HG02973 (cell line): Measurements from ENCODE around the gene LSP1.
"Not testable (repeated sequence)": the region's sequence is repeated elsewhere in the genome, so short reads cannot be mapped to it uniquely, and the experiment has no call there.

ENCODE experiments used
- ATAC-seq: cut with Tn5 transposase; IDR thresholded peaks from one replicate; pipeline ENCODE4 v1.9.1; 2021; ENCODE audit warnings: moderate library complexity; ENCODE audit not compliant: unreplicated experiment

The LSP1 gene

DNA sequence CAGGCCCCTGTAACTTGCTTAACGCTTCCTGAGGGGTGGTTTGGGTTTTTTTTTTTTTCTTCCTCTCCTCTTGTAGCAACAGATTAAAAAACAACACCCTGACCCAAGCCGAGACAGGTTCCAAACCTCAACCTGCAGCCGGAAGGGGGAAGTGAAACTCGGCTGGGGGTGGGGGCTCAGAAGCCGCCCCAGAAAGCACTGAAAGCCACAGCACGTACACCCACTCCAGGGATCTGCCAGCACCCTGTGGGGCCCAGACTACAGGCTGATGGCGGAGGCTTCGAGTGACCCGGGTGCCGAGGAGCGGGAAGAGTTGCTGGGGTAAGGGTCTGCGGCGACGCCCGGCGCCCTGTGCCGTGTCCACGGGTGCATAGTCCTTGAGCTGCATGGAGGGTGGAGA is at the start of gene LSP1:
TSS of gene LSP1 (plus strand) at position 208 of the 400 bp plus-strand sequence. CDS start at position 269, 61 bp downstream.
- peak; percentile 32 for ATAC-seq

DNA sequence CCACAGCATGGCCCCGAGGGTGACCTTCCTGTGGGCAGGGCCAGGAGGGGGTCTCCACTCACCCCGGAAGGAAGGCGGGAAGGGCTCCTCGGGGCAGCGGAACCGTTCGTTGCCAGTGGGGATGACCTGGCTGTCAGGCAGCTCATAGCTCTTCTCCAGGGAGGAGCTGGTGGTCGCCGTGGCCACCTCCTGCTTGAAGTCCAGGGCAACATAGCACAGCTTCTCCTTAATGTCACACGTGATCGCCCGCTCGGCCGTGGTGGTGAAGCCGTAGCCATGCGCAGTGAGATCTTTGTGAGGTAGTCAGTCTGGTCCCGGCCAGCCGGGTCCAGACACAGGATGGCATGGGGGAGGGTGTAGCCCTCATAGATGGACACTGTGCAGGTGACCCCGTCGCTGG is 49.6 kb upstream of the LSP1 start:
- no peak for ATAC-seq

DNA sequence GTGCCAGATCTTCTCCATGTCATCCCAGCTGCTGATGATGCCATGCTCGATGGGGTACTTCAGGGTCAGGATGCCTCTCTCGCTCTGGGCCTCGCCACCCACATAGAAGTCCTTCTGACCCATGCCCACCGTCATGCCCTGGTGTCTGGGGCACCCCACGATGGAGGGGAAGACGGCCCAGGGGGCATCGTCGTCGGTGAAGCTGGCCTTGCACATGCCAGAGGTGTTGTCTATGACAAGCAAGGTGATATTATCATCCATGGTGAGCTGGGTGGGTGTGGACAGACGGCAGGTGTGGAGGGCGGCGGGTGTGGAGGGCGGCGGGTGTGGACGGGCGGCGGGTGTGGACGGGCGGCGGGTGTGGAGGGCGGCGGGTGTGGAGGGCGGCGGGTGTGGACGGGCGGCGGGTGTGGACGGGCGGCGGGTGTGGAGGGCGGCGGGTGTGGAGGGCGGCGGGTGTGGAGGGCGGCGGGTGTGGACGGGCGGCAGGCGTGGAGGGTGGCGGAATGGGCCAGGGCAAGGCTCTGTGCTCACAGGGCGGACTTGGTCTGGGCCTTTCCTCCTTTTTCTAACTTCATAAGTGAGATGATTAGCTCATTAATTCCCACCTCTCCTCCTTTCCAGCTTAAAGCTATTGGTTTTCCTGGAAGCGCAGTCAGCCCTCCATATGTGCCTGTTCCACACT is 48.9 kb upstream of the LSP1 start:
- ATAC-seq: not testable (repeated sequence)

GRCh38 chr11:1805525-1805924 is 47.4 kb upstream of the LSP1 start:
- ATAC-seq: no peak

DNA sequence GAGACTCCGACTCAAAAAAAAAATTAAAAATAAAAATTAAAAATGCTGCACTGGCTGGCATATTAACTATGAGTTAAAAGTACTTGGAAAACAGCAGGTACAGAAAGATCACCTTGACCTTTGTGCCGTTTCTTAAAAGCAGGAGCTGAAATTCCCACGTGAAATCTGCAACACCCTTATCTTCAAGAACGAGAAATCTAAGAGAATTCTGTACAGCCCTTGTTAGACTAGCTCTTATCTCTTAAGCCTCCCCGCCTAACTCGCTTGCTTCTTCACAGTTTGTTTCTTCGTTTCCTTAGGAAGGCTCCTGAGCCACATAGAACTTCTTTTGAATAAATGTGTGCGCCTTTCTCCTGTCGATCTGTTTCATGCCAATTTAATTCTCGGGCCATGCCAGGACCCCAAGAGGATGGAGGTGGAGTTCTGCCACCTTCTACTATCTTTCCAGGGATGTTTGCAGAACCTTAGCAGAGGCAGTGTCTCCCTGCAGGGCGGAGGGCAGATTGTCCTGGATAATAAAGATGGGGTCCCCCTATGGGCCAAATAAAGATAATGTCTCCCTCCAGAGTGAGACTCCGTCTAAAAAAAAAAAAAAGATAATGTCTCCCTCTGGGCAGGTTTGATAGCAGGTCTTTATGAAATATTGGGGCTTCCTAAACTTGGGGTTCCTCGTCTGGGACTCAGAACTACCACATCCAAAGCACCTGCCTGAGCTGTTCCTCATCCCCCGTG is 45.5 kb upstream of the LSP1 start:
- ATAC-seq: no peak

DNA sequence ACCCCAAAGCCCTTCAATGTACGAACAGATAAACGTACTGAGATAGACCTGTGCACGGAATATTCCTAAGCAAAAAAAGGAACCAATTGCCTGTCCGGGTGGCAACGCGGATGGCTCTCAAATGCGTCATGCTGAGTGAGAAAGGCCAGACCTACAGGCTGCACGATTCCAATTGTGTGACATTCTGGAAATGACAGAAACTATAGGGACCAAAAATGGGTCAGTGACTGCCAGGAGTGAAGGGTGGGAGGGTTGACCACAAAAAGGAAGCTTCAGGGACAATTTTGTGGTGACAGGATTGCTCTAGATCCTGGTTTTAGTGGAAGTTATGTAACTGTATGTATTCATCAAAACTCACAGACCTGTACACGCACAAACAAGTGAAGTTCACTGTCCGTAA is 42.1 kb upstream of the LSP1 start:
- no peak for ATAC-seq

DNA sequence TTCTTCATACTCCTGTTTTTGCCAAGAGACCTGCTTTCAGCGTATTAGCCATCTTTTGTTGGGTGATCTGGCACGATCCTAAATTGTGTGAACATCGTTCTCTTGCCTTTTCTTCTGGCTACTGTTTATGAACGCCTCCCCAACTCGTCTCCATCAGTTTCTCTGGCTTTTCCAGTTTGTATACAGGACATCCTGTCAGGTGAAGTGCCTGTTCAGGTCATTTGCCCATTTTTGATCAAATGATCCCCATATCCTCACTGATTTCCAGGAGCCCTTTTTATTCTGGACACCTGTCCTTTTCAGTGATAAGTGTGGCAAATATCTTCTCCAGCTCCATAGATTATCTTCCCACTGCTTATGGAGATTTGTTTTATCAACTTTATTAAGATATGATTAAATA is 40.6 kb upstream of the LSP1 start:
- no peak for ATAC-seq

GRCh38 chr11:1812801-1813200 is 40.1 kb upstream of the LSP1 start:
- ATAC-seq: no peak

DNA sequence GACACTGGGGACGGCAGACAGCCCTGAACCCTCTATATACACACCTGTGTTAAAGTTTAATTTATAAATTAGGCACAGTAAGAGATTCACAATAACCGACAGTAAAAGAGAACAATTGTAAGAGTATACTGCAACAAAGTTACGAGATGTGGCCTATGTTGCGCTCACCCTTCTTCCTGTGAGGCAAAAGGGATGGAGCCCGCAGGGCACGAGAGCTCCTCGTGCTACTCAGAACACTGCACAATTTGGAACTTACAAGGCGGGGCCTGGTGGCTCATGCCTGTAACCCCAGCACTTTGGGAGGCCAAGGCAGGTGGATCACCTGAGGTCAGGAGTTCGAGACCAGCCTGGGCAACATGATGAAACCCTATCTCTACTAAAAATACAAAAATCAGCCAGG is 39.5 kb upstream of the LSP1 start:
- ATAC-seq: not testable (repeated sequence)

DNA sequence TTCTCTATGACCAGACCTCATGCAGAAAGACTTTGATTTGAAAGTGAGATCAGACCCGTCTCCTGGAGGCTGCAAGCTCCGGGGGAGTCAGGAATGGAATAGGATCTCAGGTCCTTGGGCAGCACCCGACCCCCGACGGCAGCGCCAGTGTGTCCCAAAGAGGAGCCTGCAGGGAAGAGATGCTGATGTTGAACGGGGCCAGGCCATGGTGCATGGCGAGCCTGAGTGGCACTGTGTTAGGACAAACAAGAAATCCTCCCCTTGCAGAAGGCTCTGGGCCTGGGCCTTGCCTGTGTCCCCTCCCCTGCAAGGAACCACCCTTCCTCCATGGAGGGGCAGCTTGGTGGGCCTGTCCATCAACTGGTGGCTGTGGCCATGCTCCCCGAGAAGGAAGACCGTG is 38.2 kb upstream of the LSP1 start:
- no peak for ATAC-seq

DNA sequence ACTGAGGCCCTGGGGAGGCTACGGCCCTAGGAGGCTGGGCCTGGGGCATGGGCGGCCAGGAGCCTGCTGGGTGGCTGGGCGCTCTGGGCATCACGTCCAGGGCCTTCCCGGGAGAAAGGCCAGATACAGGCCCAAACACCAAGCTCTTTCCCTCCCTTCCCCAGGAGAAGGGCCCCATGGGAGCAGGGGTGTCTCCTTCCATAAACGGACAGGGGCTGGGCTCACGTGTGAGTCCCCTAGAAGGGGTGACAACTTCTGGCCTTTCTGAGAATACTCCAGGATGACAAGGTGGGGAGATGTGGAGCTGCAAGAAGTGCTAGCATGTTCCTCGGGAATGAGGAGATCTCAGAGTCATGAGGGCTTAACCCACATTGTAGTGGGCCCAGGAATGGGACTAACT is 37.6 kb upstream of the LSP1 start:
- ATAC-seq: no peak

DNA sequence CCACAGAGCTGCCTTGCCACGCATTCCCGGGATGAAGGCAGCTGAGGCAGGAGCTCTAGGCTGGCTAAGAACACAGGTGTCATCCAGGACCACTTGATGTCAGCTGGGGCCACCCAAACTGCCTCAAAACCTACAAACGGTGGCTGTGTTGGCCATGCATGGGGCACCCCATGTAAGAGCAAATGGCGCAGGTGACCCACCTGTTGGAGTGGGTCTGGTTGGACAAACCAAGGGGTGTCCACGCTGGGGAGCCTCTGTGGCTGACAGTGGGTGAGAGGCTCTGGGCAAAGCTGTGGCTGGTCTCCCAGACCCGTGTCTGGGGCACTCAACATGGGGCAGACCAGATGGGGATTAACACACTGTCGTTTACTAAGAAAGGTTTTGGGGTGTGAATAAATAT is 37.1 kb upstream of the LSP1 start:
- ATAC-seq: no peak

DNA sequence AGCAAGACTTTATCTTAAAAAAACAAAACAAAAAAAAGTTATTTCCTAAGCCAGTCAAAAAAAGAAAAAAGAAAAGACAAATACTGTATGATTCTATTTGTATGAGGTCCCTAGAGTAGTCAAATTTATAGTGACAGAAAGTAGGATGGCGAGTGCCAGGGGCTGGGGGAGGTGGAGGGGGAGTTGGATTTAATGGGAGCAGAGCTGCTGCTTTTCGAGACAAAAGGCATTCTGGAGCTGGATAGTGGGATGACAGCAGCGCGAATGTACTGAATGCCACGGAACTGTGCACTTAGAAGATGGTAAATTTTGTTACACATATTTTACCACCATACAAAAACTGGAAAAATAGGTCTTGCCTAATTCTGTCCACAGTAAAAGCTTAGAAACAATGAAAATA is 35.9 kb upstream of the LSP1 start:
- ATAC-seq: no peak

DNA sequence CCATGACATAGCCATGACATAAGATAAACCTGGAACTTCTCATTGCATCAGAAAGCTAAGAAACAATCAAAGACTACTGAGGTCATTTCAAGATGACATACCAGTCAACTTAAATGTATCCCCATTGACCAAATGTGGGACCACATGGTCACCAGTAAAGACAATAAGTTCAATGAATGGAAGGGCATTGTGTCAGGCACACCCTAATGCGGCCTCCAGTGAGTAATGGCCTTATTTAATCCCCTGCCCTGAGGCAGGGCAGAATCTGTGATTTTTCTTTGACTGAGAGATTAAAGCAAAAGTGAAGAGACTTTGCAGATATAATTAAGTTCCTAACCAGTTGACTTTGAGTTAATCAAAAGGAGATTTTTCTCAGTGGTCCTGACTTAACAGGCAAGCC is 35.4 kb upstream of the LSP1 start:
- no peak for ATAC-seq

DNA sequence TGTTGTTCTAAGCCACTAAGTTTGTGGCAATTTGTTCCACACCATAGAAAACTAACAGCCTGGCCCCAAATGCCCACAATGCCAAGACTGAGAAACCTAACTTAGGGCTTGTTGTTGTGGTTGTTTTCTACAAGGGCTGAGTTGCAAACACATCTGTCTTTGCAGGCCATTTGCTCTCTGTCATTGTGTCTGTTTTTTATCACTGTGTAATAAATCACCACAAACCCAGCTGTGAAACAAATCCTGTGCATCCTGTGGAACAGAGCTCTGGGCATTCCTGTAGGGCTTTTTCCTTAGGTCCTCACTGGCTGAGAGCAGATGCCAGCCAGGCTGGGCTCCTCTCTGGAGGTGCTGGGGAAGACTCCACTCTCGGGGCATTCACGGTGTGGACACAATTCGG is 33.8 kb upstream of the LSP1 start:
- no peak for ATAC-seq

DNA sequence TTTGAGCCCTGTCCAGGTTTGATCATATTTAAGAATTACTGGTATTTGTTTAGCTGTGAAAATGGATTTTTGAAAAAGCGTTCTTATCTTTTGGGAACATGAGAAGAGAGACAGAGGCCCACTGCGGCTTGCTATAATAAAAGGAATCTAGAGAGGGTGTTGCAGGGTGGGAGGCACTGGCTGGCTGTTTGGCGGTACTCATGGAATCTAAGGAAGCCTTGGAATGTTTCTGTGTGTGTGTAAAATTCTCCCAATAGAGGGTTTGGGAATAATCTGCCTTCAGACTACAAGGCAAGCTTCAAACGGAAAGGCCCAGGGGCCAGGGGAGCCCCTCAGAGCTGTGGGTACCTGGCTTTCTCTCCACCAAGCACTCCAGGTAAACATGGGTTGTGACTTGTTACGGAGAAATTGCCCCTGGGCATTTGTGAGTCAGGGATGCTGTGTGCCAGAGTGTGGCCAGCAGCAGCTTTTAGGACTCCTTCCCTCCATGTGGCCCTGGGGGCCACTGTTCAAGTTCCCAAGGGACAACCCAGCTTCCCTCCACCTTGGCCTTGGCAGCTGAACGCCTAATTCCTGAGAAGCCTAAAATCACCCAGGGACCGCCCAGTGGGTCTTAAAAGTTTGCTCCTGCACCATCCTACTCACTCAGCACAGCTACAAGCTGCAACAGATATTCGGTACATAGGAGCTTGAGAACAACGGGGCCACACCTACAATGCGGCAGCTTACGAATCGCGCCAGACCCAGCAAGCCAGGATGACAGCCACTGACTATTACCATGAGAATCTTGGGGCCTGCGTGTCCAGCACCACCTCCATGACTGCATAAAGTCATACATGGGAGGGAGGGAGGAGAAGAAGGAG is 32.2 kb upstream of the LSP1 start:
- no peak for ATAC-seq

- ATAC-seq: no peak
Observed at GRCh38 chr11:1821562-1821961, 31.3 kb upstream of the LSP1 start.

GRCh38 chr11:1822648-1823375 is 30.1 kb upstream of the LSP1 start:
- ATAC-seq: no peak

GRCh38 chr11:1823376-1824220 is 29.3 kb upstream of the LSP1 start:
- no peak for ATAC-seq
